IMR-90 (cell line): ENCODE measurements around the gene USP6NL. TPM values are rescaled to one million over a fixed set of nuclear protein-coding genes. Genes with fewer than 3 reads are reported as not detected.

Source experiments
- ATAC-seq: fragments of 200-7000 bp; cut with Tn5 transposase; 2 replicates; pipeline ENCODE4 v1.9.1; 2020; ENCODE audit warnings: low read depth, mild to moderate bottlenecking, moderate library complexity
- BruUV-seq: library from RNA; stranded (reverse); fragments of 400-500 nt; replicated peaks from 2 replicates; lab custom pipeline; 2021; lab: Mats Ljungman, UMichigan
- CTCF ChIA-PET: fragments of 300-600 bp; formaldehyde crosslinking; extraction: SDS; loops from one replicate; lab custom pipeline; 2021; ENCODE audit warnings: antibody characterized with exemption; lab: Yijun Ruan, JAX
- POLR2A ChIA-PET: fragments of 300-600 bp; sonication (Branson Sonifier 250); formaldehyde crosslinking; loops from one replicate; lab custom pipeline; 2022; ENCODE audit warnings: antibody characterized with exemption; ENCODE audit not compliant: unreplicated experiment; lab: Charles Lee
- DNase-seq: peaks from one replicate; pipeline ENCODE4 v3.0.0; 2013
- H2AFZ ChIP-seq: replicated peaks from 2 replicates; pipeline ENCODE3; 2013; ENCODE audit warnings: low read length, mild to moderate bottlenecking; ENCODE audit not compliant: poor library complexity
- H2AK5ac ChIP-seq: 2 replicates; pipeline ENCODE4 v1.6.1; 2013; ENCODE audit warnings: low read depth, low read length, inconsistent platforms
- H2AK9ac ChIP-seq: replicated peaks from 2 replicates; pipeline ENCODE3; 2013; ENCODE audit warnings: mild to moderate bottlenecking, low read depth, low read length, moderate library complexity; ENCODE audit not compliant: poor library complexity
- H2BK120ac ChIP-seq: 2 replicates; pipeline ENCODE4 v1.6.1; 2013; ENCODE audit warnings: low read depth, low read length, inconsistent platforms
- H2BK15ac ChIP-seq: 3 replicates; pipeline ENCODE4 v1.6.1; 2013; ENCODE audit warnings: low read depth, low read length, inconsistent platforms
- H2BK20ac ChIP-seq: 2 replicates; pipeline ENCODE4 v1.6.1; 2013; ENCODE audit warnings: low read depth, mild to moderate bottlenecking, inconsistent platforms, low read length, moderate library complexity
- H2BK5ac ChIP-seq: 2 replicates; pipeline ENCODE4 v1.6.1; 2013; ENCODE audit warnings: mild to moderate bottlenecking, low read depth, low read length, inconsistent platforms; ENCODE audit not compliant: poor library complexity, severe bottlenecking
- H3K14ac ChIP-seq: replicated peaks from 2 replicates; pipeline ENCODE4 v1.6.1; 2013; ENCODE audit warnings: low read depth, low read length, inconsistent platforms
- H3K18ac ChIP-seq: 2 replicates; pipeline ENCODE4 v1.6.1; 2013; ENCODE audit warnings: low read depth, low read length, control low read depth
- H3K23ac ChIP-seq: 2 replicates; pipeline ENCODE4 v1.6.1; 2013; ENCODE audit warnings: low read depth, low read length, inconsistent platforms
- H3K27ac ChIP-seq: 2 replicates; pipeline ENCODE4 v1.5.1; 2013; ENCODE audit warnings: mild to moderate bottlenecking, control low read depth, low read length; ENCODE audit not compliant: insufficient read depth
- H3K27me3 ChIP-seq: 2 replicates; pipeline ENCODE4 v1.6.1; 2013; ENCODE audit warnings: low read length; ENCODE audit not compliant: control insufficient read depth, insufficient read depth
- H3K36me3 ChIP-seq: 2 replicates; pipeline ENCODE4 v1.6.1; 2013; ENCODE audit warnings: low read length, mixed read lengths; ENCODE audit not compliant: control insufficient read depth, insufficient read depth
- H3K4ac ChIP-seq: 2 replicates; pipeline ENCODE4 v1.6.1; 2013; ENCODE audit warnings: low read depth, low read length, inconsistent platforms
- H3K4me1 ChIP-seq: 2 replicates; pipeline ENCODE4 v1.6.1; 2013; ENCODE audit warnings: low read length, mixed read lengths; ENCODE audit not compliant: control insufficient read depth, insufficient read depth
- H3K4me2 ChIP-seq: 2 replicates; pipeline ENCODE4 v1.6.1; 2013; ENCODE audit warnings: low read depth, mild to moderate bottlenecking, control low read depth, low read length, moderate library complexity
- H3K4me3 ChIP-seq: 2 replicates; pipeline ENCODE4 v1.5.1; 2013; ENCODE audit warnings: low read depth, mild to moderate bottlenecking, control low read depth, low read length, moderate library complexity; ENCODE audit not compliant: insufficient read depth
- H3K56ac ChIP-seq: 2 replicates; pipeline ENCODE4 v1.6.1; 2013; ENCODE audit warnings: low read length, inconsistent platforms; ENCODE audit not compliant: insufficient read depth; ENCODE audit errors: extremely low read depth
- H3K79me1 ChIP-seq, 2 experiments: 2 replicates each; pipeline ENCODE4 v1.6.1; 2013; ENCODE audit warnings: low read length in 2 of 2, inconsistent platforms in 1 of 2, low read depth in 1 of 2
- H3K9ac ChIP-seq: 2 replicates; pipeline ENCODE4 v1.6.1; 2013; ENCODE audit warnings: low read depth, low read length, control low read depth
- H3K9me1 ChIP-seq: 2 replicates; pipeline ENCODE4 v1.6.1; 2013; ENCODE audit warnings: low read length, inconsistent platforms; ENCODE audit not compliant: insufficient read depth
- H3K9me3 ChIP-seq: 2 replicates; pipeline ENCODE4 v1.6.1; 2013; ENCODE audit warnings: low read length; ENCODE audit not compliant: control insufficient read depth, insufficient read depth
- H4K20me1 ChIP-seq: 2 replicates; pipeline ENCODE4 v1.6.1; 2013; ENCODE audit warnings: low read length, inconsistent platforms; ENCODE audit not compliant: insufficient read depth
- H4K5ac ChIP-seq: 2 replicates; pipeline ENCODE4 v1.6.1; 2013; ENCODE audit warnings: mild to moderate bottlenecking, low read depth, low read length, control low read depth
- H4K8ac ChIP-seq, 2 experiments: 2 replicates each; pipeline ENCODE4 v1.6.1; 2013; ENCODE audit warnings: low read depth in 2 of 2, low read length in 2 of 2, control low read depth in 1 of 2, inconsistent platforms in 1 of 2
- H4K91ac ChIP-seq: 2 replicates; pipeline ENCODE4 v1.6.1; 2013; ENCODE audit warnings: low read depth, low read length, inconsistent platforms; ENCODE audit not compliant: insufficient read depth
- BHLHE40 ChIP-seq: fragments of 150-350 bp; IDR thresholded peaks from 2 replicates; pipeline ENCODE4 v1.6.1; 2016; ENCODE audit warnings: mild to moderate bottlenecking, low read depth, low read length
- CEBPB ChIP-seq: IDR thresholded peaks from 2 replicates; pipeline ENCODE4 v1.6.1; 2012; ENCODE audit warnings: low read depth, low read length, improper control_type of control experiment
- CHD1 ChIP-seq: IDR thresholded peaks from 2 replicates; pipeline ENCODE4 v1.6.1; 2012; ENCODE audit warnings: low read depth, low read length, improper control_type of control experiment
- CTCF ChIP-seq: conservative IDR thresholded peaks from 2 replicates; pipeline ENCODE4 v1.5.1; 2012; ENCODE audit warnings: mild to moderate bottlenecking, low read depth, low read length, improper control_type of control experiment
- ELK1 ChIP-seq: fragments of 150-350 bp; IDR thresholded peaks from 2 replicates; pipeline ENCODE4 v1.6.1; 2016; ENCODE audit warnings: low read depth, mild to moderate bottlenecking, low read length, moderate library complexity, borderline replicate concordance
- FOS ChIP-seq: fragments of 150-350 bp; IDR thresholded peaks from 2 replicates; pipeline ENCODE4 v1.6.1; 2016; ENCODE audit warnings: low read depth, low read length
- MAFK ChIP-seq: IDR thresholded peaks from 2 replicates; pipeline ENCODE4 v1.6.1; 2012; ENCODE audit warnings: low read depth, low read length, improper control_type of control experiment
- MAZ ChIP-seq: IDR thresholded peaks from 2 replicates; pipeline ENCODE4 v1.6.1; 2012; ENCODE audit warnings: low read depth, mild to moderate bottlenecking, low read length, improper control_type of control experiment, moderate library complexity, borderline replicate concordance
- MXI1 ChIP-seq: IDR thresholded peaks from 2 replicates; pipeline ENCODE4 v1.6.1; 2012; ENCODE audit warnings: low read depth, mild to moderate bottlenecking, low read length, moderate library complexity, borderline replicate concordance
- NFE2L2 ChIP-seq: fragments of 150-350 bp; IDR thresholded peaks from 2 replicates; pipeline ENCODE4 v1.6.1; 2016; ENCODE audit warnings: low read depth, mild to moderate bottlenecking, low read length
- POLR2A ChIP-seq: IDR thresholded peaks from 2 replicates; pipeline ENCODE4 v1.6.1; 2012; ENCODE audit warnings: mild to moderate bottlenecking, low read depth, low read length
- RAD21 ChIP-seq: IDR thresholded peaks from 2 replicates; pipeline ENCODE4 v1.6.1; 2012; ENCODE audit warnings: low read length, improper control_type of control experiment
- RCOR1 ChIP-seq: IDR thresholded peaks from 2 replicates; pipeline ENCODE4 v1.6.1; 2012; ENCODE audit warnings: mild to moderate bottlenecking, low read length, improper control_type of control experiment; ENCODE audit not compliant: insufficient replicate concordance
- RFX5 ChIP-seq: IDR thresholded peaks from 2 replicates; pipeline ENCODE4 v1.8.0; 2012; ENCODE audit warnings: low read depth, mild to moderate bottlenecking, low read length, moderate library complexity
- SMC3 ChIP-seq: fragments of 150-350 bp; IDR thresholded peaks from 2 replicates; pipeline ENCODE4 v1.6.1; 2016; ENCODE audit warnings: low read depth, mild to moderate bottlenecking, antibody characterized with exemption, low read length, moderate library complexity
- USF2 ChIP-seq: fragments of 150-350 bp; IDR thresholded peaks from 2 replicates; pipeline ENCODE4 v1.6.1; 2017; ENCODE audit warnings: mild to moderate bottlenecking, antibody characterized with exemption, low read length, low read depth
- WGBS, 2 experiments: methylation state at CpG; one replicate each; pipeline versions ENCODE4 v1.1.5 to v1.1.7; 2013; ENCODE audit warnings: missing lambda C conversion rate in 2 of 2; ENCODE audit not compliant: insufficient read length in 1 of 2; ENCODE audit errors: extremely low coverage in 2 of 2; 5-methylcytosine and 5-hydroxymethylcytosine counted together
- dilution Hi-C: fragments of 300-500 bp; cut with HindIII; formaldehyde crosslinking; loops from one replicate; pipeline ENCODE4 v1.14.3; 2018; ENCODE audit warnings: low sequenced_read_pairs; ENCODE audit not compliant: unreplicated experiment
- in situ Hi-C: fragments of 300-500 bp; cut with MboI; formaldehyde crosslinking; loops from 3 replicates; pipeline ENCODE4 v1.14.3; 2019; ENCODE audit warnings: low sequenced_read_pairs, inconsistent platforms, mixed read lengths
- intact Hi-C: fragments of 100-400 bp; cut with micrococcal nuclease; formaldehyde crosslinking; loops from 2 replicates; pipeline ENCODE4 v1.10.0; 2022
- polyA plus RNA-seq, 3 experiments: library from polyadenylated mRNA; depleted of rRNA; stranded (reverse); fragments of >200 nt; gene quantifications; 2 replicates each; pipeline ENCODE4 v1.2.3, GENCODE V29; 2012; ENCODE audit warnings: low replicate concordance in 1 of 3
- total RNA-seq: library from RNA; depleted of rRNA; stranded (reverse); fragments of >200 nt; gene quantifications from 2 replicates; pipeline ENCODE4 v1.2.3, GENCODE V29; 2012

USP6NL gene
- total and polyA plus RNA-seq, 2 of the 4 experiments (the other 2 are of a cell fraction), result 7.8 to 9.1 TPM

GRCh38 chr10:11562888-11563287 is 48.6 kb downstream of the USP6NL start:
- no peaks in the 10 kb centered on the region for H3K36me3 ChIP-seq
- WGBS, 2 experiments, result no CpG with 5 or more reads among the region's 1 CpG
- in situ Hi-C loops, result no loop called here
- H2AK9ac ChIP-seq, result no peak overlapping the region
- no peak overlapping the region for H2BK120ac ChIP-seq
- no peak overlapping the region for H2AFZ ChIP-seq
- H3K9me1 ChIP-seq, result no peaks in the 10 kb centered on the region
- no peak overlapping the region for H3K18ac ChIP-seq
- no peak for TF ChIP-seq RCOR1
- no peak for TF ChIP-seq BHLHE40
- TF ChIP-seq RFX5, result no peak
- no peak for TF ChIP-seq RAD21
- no peak for TF ChIP-seq CEBPB
- no peak for TF ChIP-seq FOS
- no peak for TF ChIP-seq MAFK
- no peak for TF ChIP-seq CTCF
- no peak for TF ChIP-seq SMC3
- TF ChIP-seq POLR2A, result no peak
- no peak for TF ChIP-seq MAZ
- no peak for TF ChIP-seq MXI1
- no peak for TF ChIP-seq CHD1
- TF ChIP-seq ELK1, result no peak
- no peak for TF ChIP-seq NFE2L2
- no peak for TF ChIP-seq USF2
- no peak overlapping the region for H2AK5ac ChIP-seq
- H3K4me1 ChIP-seq, result no peaks in the 10 kb centered on the region
- no peak overlapping the region for H3K14ac ChIP-seq
- H4K8ac ChIP-seq, result no peak overlapping the region; a peak in 1 of 4 replicates
- H3K9me3 ChIP-seq, result no peaks in the 10 kb centered on the region
- no peak overlapping the region for H3K23ac ChIP-seq
- H4K5ac ChIP-seq, result no peak overlapping the region
- dilution Hi-C loops, result no loop called here
- H3K79me1 ChIP-seq, result peaks cover 28 to 43% of the 10 kb centered on the region in 2 experiments
- H3K56ac ChIP-seq, result no peak overlapping the region
- no TSS peak for BruUV-seq
- DNase-seq (no peak), ATAC-seq (no peak)
- H3K27ac ChIP-seq, result no peak overlapping the region
- no peak overlapping the region for H3K4ac ChIP-seq
- CTCF ChIA-PET, result no interaction called here
- H3K9ac ChIP-seq, result no peak overlapping the region
- no peak overlapping the region for H2BK15ac ChIP-seq
- POLR2A ChIA-PET, result no interaction called here
- no peak overlapping the region for H2BK20ac ChIP-seq
- intact Hi-C loops, result no loop called here
- H4K91ac ChIP-seq, result no peak overlapping the region
- no peak overlapping the region for H3K4me3 ChIP-seq
- no peak overlapping the region for H2BK5ac ChIP-seq
- H4K20me1 ChIP-seq, result no peaks in the 10 kb centered on the region
- H3K4me2 ChIP-seq, result no peak overlapping the region
- H3K27me3 ChIP-seq, result no peaks in the 10 kb centered on the region
